Glutamatergic neuron (in vitro differentiated cells): ENCODE data around the gene PABPN1L. TPM values are rescaled to one million over a fixed set of nuclear protein-coding genes. Genes with fewer than 3 reads are reported as not detected.

Source experiments
- DNase-seq: peaks from one replicate; pipeline ENCODE4 v3.0.0; 2022
- H3K27ac Mint-ChIP-seq: one replicate; pipeline ENCODE4 v1.8.0; 2020; ENCODE audit warnings: mild to moderate bottlenecking, mixed read lengths, inconsistent platforms; ENCODE audit not compliant: unreplicated experiment
- H3K27me3 Mint-ChIP-seq: one replicate; pipeline ENCODE4 v1.8.0; 2020; ENCODE audit warnings: mild to moderate bottlenecking, moderate library complexity, mixed read lengths, inconsistent platforms; ENCODE audit not compliant: unreplicated experiment
- H3K36me3 Mint-ChIP-seq: one replicate; pipeline ENCODE4 v1.8.0; 2020; ENCODE audit warnings: mild to moderate bottlenecking, mixed read lengths, inconsistent platforms; ENCODE audit not compliant: unreplicated experiment
- H3K4me1 Mint-ChIP-seq: one replicate; pipeline ENCODE4 v1.8.0; 2020; ENCODE audit warnings: mild to moderate bottlenecking, low read depth, mixed read lengths, inconsistent platforms; ENCODE audit not compliant: unreplicated experiment
- H3K4me3 Mint-ChIP-seq: one replicate; pipeline ENCODE4 v1.8.0; 2020; ENCODE audit warnings: mild to moderate bottlenecking, mixed read lengths, inconsistent platforms; ENCODE audit not compliant: unreplicated experiment
- H3K9me3 Mint-ChIP-seq: one replicate; pipeline ENCODE4 v1.8.0; 2020; ENCODE audit warnings: mild to moderate bottlenecking, moderate library complexity, mixed read lengths, inconsistent platforms; ENCODE audit not compliant: unreplicated experiment
- CTCF ChIP-seq: fragments of 200-600 bp; sonication (generic); IDR thresholded peaks from one replicate; pipeline ENCODE4 v1.5.0; 2021; ENCODE audit not compliant: partially characterized antibody, unreplicated experiment
- total RNA-seq: library from RNA; stranded (reverse); fragmentation: NEBNext Ultra II Directional; extraction: Animal tissue kit (Norgen Biotek cat#: 25700); gene quantifications from one replicate; pipeline ENCODE4 v1.2.1, GENCODE V29; 2021; ENCODE audit not compliant: unreplicated experiment

PABPN1L gene
- total RNA-seq, 1 donor from 2014 or later: 3.9 TPM

DNA sequence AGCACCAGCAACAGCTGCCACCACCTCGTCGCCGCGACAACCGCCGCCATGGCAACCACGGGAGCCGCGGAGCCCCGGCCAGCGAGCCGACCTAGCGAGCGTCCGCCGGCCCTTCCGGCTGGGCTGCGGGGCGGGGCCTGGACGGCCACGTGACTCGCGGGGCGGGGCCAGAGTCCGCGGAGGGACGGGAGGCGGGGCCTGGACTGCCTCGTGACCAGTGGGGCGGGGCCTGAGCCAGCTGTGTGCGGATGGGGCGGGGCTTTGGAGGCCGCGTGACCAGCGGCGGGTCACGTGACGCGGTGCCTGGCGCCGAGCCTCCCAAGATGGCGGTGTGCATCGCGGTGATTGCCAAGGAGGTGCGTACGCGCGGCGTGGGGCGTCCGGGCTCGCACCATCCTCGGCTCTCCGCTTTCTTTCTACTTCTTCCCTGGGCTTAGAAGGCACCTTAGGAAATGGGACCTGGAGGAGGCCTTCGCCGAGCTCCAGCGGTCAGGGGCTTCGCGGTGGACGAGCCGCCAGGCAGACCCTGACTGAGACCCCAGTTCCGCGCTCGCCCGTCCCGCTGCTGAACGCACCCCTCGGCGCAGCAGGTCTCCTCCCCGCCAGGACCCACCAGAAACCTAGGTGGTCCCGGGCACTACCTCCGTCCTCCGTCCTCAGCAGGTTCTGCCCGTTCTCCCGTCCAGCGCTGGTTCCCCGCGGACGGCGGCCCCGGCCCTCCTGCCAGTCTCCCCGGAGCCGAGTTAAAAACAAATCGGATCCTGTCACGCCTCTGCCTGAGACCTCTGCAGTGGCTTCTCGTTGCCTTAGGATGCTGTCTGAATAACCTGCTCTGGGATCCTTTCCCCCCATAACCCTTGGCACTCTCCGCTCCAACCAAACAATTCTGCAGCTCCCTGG is 9.4 kb downstream of the PABPN1L start, which contains the start of the genes GALNS and TRAPPC2L:
GALNS (minus strand) TSS at position 120 of the 900 bp plus-strand sequence; CDS start at position 50, 70 bp downstream.
TRAPPC2L (plus strand) TSS at position 300 of the 900 bp plus-strand sequence; CDS start at position 324, 24 bp downstream.
- peak; percentile 100 for DNase-seq
- Mint-ChIP-seq H3K4me1 (peaks cover 6% of the 10 kb centered on the region), H3K27me3 (peaks cover 6% of the 10 kb centered on the region), H3K36me3 (peaks cover 6% of the 10 kb centered on the region), H3K9me3 (peaks cover 17% of the 10 kb centered on the region), H3K4me3 (peak within 1 kb of the TSS; percentile 96), H3K27ac (peak within 1 kb of the TSS; percentile 87)
- no peak for TF ChIP-seq CTCF

DNA sequence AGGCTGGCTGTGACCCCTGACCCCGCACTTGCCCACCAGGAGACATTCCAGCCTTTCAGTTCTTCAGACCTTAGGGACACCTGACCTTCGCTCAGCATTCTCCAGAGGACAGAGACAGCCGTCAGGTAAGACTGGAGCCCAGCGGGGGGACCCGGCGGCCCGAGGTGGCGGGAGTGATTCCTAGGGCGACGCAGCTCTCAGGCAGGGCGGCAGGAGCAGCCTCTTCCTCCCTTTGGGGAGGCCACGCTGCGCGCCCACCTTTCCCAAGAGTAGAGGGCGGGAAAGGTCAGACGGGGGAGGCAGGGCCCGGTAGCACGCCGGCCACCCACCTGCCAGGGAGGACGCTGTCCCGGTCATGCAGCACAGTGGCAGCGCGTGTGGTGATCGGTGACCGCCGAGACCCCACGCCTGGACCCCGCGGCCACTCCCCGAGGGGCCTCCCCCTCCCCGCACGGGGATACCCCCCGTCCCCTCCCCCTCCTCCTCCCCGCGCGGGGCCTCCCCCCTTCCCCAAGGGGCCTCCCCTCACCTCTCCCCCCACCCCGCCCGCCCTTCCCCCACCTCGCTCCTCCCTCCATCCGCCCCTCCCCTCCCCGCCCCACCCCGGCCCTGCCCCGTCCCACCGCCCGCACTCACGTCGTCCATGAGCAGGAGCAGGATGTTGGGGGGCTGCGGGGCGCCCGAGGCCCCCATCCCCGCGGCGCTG is 10.2 kb downstream of the PABPN1L start:
- Mint-ChIP-seq H3K4me3 (peak overlapping the region; percentile 78), H3K36me3 (peaks cover 8% of the 10 kb centered on the region), H3K27ac (no peak overlapping the region), H3K9me3 (peaks cover 17% of the 10 kb centered on the region), H3K27me3 (peaks cover 7% of the 10 kb centered on the region), H3K4me1 (peaks cover 6% of the 10 kb centered on the region)
- TF ChIP-seq CTCF: no peak
- DNase-seq: peak; percentile 52

GRCh38 chr16:88855736-88856121 is 10.7 kb downstream of the PABPN1L start:
- peaks cover 7% of the 10 kb centered on the region for H3K27me3 Mint-ChIP-seq
- no peak for TF ChIP-seq CTCF
- H3K36me3 Mint-ChIP-seq: peaks cover 8% of the 10 kb centered on the region
- no peak overlapping the region for H3K27ac Mint-ChIP-seq
- peaks cover 17% of the 10 kb centered on the region for H3K9me3 Mint-ChIP-seq
- DNase-seq: no peak
- peak overlapping the region; percentile 78 for H3K4me3 Mint-ChIP-seq
- peaks cover 6% of the 10 kb centered on the region for H3K4me1 Mint-ChIP-seq

DNA sequence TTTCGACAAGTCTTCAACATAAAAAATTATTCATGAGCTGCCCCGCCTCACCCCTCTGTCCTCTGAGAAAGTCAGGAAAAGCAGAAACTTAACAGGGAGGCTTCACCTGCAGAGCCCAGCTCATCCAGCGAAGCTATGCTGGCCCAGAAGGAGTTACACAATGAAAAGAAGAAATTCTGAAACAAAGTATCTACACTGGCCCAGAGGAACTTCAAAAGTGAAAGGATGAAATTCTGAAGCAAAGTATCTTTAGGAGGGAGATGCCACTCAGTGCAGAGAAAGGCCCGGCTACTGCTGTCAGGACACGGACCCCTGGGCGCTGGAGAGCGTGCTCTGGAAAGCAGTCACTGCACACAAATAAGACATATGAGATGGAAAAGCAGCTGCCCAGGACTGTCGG is 11.3 kb downstream of the PABPN1L start:
- no peak for DNase-seq
- no peak overlapping the region for H3K27ac Mint-ChIP-seq
- H3K4me1 Mint-ChIP-seq: peaks cover 6% of the 10 kb centered on the region
- peaks cover 19% of the 10 kb centered on the region for H3K9me3 Mint-ChIP-seq
- peaks cover 8% of the 10 kb centered on the region for H3K36me3 Mint-ChIP-seq
- H3K27me3 Mint-ChIP-seq: peaks cover 7% of the 10 kb centered on the region
- TF ChIP-seq CTCF: no peak
- H3K4me3 Mint-ChIP-seq: peak overlapping the region; percentile 75
